ENCODE measurements around the gene GRID1.

Gene GRID1

DNA sequence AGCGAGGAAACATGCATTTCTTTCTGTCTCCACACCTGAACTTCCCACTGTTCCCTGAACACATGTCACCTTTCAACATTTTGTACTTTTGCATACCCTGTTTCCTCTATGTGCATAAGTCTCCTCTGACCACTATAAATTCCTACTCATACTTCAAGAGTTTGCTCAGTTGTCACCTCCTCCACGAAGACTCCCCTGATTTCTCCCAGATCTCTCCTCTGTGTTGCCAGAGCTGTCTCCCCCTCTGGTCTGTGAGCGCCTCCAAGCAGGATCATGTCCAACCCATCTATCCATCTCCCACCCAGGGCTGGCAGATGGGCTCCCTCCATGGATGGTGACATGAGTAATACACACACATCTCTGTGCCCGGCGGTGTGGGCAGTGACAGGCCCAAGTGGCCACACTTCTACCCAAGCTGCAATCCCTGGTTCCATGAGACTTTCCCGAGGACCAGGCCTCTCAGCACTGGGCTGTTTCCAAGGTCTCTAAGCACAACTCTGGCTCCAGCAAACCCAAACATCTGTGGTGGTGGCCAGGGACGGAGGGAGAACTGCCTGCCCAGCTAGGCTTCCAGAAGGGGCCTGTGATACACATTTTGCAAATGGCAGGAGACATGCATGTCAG lies 135.9 kb downstream of the GRID1 start:
- no peak overlapping the region for H3K9ac ChIP-seq (ENCODE audit: low read depth in 1 of 2, low read length in 2 of 2)
- no peak overlapping the region for H3K4me3 ChIP-seq (ENCODE audit: low read length in 2 of 2)
- H3K27ac ChIP-seq (ENCODE audit: low read depth in 2 of 2, low read length in 2 of 2) = no peak overlapping the region
- H3K4me1 ChIP-seq (ENCODE audit: control insufficient read depth in 2 of 2, insufficient read depth in 2 of 2, low read length in 2 of 2) = no peaks in the 10 kb centered on the region
- no peaks in the 10 kb centered on the region for H3K9me3 ChIP-seq (ENCODE audit: control insufficient read depth in 2 of 2, low read length in 2 of 2)
- no peaks in the 10 kb centered on the region for H3K36me3 ChIP-seq (ENCODE audit: control insufficient read depth in 2 of 2, insufficient read depth in 2 of 2, low read length in 2 of 2)
- no peaks in the 10 kb centered on the region for H3K27me3 ChIP-seq (ENCODE audit: control insufficient read depth in 2 of 2, insufficient read depth in 2 of 2, low read length in 2 of 2)

DNA sequence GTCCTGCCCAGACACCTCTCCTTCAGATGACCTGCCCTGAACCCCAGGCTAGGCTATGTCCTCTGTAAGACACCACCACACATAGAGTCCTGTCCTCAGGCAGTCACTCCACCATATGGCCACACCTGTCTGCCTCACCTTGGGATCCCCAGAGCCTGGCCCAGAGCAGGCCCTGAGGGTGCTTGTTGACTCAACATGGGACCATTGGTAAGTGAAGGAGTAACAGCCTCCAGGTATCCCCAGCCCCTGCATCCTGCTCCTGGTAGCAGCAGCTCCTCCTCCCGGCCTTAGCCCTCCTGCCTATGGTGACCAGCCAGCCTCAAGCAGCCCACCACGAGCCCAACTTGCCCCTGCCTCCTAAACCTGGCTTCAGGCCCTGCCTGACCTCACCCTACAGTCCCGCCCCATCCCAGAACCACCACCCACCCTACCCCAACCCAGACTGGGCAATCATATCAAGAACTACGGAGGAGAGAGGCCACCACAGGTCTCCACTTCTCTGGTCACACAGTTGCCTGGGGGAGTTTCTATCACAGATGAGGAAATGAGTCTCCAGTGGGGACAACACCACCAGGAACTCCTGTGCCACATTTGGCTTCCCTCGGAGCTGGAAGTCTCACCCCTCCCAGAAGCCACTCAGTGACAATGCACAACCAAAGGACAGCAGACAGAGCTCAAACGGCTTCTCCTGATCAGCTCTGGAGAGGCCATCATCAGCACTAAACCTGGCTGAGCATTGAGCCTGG lies 136.6 kb downstream of the GRID1 start:
- Histone ChIP-seq H3K27me3 (ENCODE audit: control insufficient read depth in 2 of 2, insufficient read depth in 2 of 2, low read length in 2 of 2) (no peaks in the 10 kb centered on the region), H3K9me3 (ENCODE audit: control insufficient read depth in 2 of 2, low read length in 2 of 2) (no peaks in the 10 kb centered on the region), H3K4me1 (ENCODE audit: control insufficient read depth in 2 of 2, insufficient read depth in 2 of 2, low read length in 2 of 2) (no peaks in the 10 kb centered on the region), H3K4me3 (ENCODE audit: low read length in 2 of 2) (no peak overlapping the region), H3K9ac (ENCODE audit: low read depth in 1 of 2, low read length in 2 of 2) (no peak overlapping the region), H3K36me3 (ENCODE audit: control insufficient read depth in 2 of 2, insufficient read depth in 2 of 2, low read length in 2 of 2) (no peaks in the 10 kb centered on the region), H3K27ac (ENCODE audit: low read depth in 2 of 2, low read length in 2 of 2) (no peak overlapping the region)

DNA sequence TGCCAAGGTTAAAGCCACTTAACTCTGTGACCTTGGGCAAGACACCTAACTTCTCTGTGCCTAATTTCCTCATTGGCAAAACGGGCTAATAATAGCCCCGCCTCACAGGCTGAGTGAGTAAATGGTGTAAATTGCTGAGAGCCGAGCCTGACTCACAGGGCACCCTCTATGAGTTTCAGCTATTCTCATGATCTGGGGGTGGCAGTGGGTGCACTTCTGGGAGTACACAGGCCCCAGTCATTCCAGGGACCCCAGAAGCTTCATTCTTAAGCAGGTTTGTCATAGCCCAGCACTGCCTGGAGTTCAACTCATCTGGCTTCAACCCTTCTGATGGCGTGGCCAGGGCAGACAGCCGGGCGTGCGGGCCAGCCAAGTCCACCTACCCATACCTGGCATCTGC lies 137.2 kb downstream of the GRID1 start:
- Histone ChIP-seq H3K27ac (ENCODE audit: low read depth in 2 of 2, low read length in 2 of 2) (no peak overlapping the region), H3K9ac (ENCODE audit: low read depth in 1 of 2, low read length in 2 of 2) (no peak overlapping the region), H3K4me3 (ENCODE audit: low read length in 2 of 2) (no peak overlapping the region), H3K27me3 (ENCODE audit: control insufficient read depth in 2 of 2, insufficient read depth in 2 of 2, low read length in 2 of 2) (no peaks in the 10 kb centered on the region), H3K9me3 (ENCODE audit: control insufficient read depth in 2 of 2, low read length in 2 of 2) (no peaks in the 10 kb centered on the region), H3K4me1 (ENCODE audit: control insufficient read depth in 2 of 2, insufficient read depth in 2 of 2, low read length in 2 of 2) (peaks cover 0 to 2% of the 10 kb centered on the region in 2 donors), H3K36me3 (ENCODE audit: control insufficient read depth in 2 of 2, insufficient read depth in 2 of 2, low read length in 2 of 2) (no peaks in the 10 kb centered on the region)

DNA sequence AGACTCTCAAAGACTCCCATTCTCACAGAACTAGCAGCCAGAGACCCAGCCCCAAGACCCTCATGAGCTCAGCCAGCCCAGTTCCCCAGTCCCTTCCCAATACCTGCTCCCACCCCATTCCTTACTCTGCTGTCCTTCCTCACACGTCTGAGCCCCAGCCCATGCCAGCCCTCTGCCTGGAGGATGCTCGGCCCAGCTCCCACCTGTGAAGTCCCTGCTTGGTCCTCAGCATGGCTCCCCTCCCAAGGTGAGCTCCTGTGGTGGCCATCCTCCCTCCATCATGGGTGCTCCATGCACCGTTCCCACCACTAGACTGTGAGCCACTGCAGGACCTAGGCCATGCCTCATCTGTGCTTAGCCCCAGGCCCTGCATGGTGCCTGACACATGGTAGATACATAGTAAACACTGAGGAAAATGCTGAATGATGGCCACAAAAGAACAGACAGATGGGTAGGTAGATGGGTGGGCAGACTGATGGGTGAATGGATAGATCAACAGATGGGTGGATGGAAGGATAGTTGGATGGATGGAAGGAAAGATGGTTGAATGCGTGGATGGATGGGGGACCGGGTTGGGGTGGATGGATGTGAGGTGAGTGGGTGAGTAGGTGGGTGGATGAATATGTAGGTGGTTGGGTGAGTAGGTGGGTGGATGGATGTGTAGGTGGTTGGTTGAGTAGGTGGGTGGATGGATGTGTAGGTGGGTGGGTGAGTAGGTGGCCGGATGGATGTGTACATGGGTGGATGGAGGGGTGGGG lies 138.9 kb downstream of the GRID1 start:
- H3K27me3 ChIP-seq (ENCODE audit: control insufficient read depth in 2 of 2, insufficient read depth in 2 of 2, low read length in 2 of 2) = no peaks in the 10 kb centered on the region
- H3K27ac ChIP-seq (ENCODE audit: low read depth in 2 of 2, low read length in 2 of 2) = no peak overlapping the region
- H3K4me1 ChIP-seq (ENCODE audit: control insufficient read depth in 2 of 2, insufficient read depth in 2 of 2, low read length in 2 of 2) = peaks cover 0 to 2% of the 10 kb centered on the region in 2 donors
- H3K9ac ChIP-seq (ENCODE audit: low read depth in 1 of 2, low read length in 2 of 2) = no peak overlapping the region
- no peak overlapping the region for H3K4me3 ChIP-seq (ENCODE audit: low read length in 2 of 2)
- H3K9me3 ChIP-seq (ENCODE audit: control insufficient read depth in 2 of 2, low read length in 2 of 2) = no peaks in the 10 kb centered on the region
- no peaks in the 10 kb centered on the region for H3K36me3 ChIP-seq (ENCODE audit: control insufficient read depth in 2 of 2, insufficient read depth in 2 of 2, low read length in 2 of 2)

DNA sequence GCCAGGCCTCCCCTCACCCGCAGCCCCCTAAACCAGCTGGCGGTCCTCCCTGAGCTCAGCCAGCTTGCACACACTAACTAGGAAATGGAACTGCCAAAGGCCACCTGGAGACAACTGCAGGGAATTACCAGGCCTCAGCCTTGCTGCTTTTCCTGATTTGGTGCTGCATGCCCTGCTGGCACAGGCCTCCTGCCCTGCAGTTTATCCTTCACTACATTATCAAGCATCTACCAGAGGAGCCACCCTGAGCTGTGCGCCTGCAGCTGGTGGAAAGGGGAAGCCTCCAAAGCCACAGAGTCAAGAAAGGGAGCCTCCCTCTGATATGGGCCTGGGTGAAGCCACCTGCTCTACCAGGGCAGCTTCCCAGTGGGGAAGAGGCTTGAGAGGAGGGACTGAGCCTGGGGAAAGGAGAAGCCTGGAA lies 139.8 kb downstream of the GRID1 start:
- no peak overlapping the region for H3K9ac ChIP-seq (ENCODE audit: low read depth in 1 of 2, low read length in 2 of 2)
- H3K36me3 ChIP-seq (ENCODE audit: control insufficient read depth in 2 of 2, insufficient read depth in 2 of 2, low read length in 2 of 2) = no peaks in the 10 kb centered on the region
- H3K4me1 ChIP-seq (ENCODE audit: control insufficient read depth in 2 of 2, insufficient read depth in 2 of 2, low read length in 2 of 2) = peaks cover 0 to 2% of the 10 kb centered on the region in 2 donors
- no peak overlapping the region for H3K27ac ChIP-seq (ENCODE audit: low read depth in 2 of 2, low read length in 2 of 2)
- H3K27me3 ChIP-seq (ENCODE audit: control insufficient read depth in 2 of 2, insufficient read depth in 2 of 2, low read length in 2 of 2) = no peaks in the 10 kb centered on the region
- H3K9me3 ChIP-seq (ENCODE audit: control insufficient read depth in 2 of 2, low read length in 2 of 2) = no peaks in the 10 kb centered on the region
- no peak overlapping the region for H3K4me3 ChIP-seq (ENCODE audit: low read length in 2 of 2)

DNA sequence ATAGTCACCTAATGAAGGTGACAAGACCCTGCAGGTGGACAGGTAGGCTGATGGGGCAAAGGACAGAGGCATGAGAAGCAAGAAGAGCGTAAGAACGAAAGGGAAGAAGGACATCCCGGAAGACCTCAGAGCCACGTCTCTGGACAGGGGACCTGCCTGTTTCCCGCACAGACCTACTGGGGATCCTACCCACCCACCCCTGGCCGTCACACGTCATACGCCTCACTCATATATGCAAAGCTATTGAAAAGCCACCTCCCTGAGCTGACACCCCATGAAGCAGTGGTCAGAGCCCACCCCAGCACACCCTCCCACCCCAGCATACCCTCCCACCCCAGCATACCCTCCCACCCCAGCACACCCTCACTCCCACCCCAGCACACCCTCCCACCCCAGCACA lies 140.6 kb downstream of the GRID1 start:
- H3K36me3 ChIP-seq (ENCODE audit: control insufficient read depth in 2 of 2, insufficient read depth in 2 of 2, low read length in 2 of 2) = no peaks in the 10 kb centered on the region
- no peak overlapping the region for H3K4me3 ChIP-seq (ENCODE audit: low read length in 2 of 2)
- no peak overlapping the region for H3K27ac ChIP-seq (ENCODE audit: low read depth in 2 of 2, low read length in 2 of 2)
- no peaks in the 10 kb centered on the region for H3K9me3 ChIP-seq (ENCODE audit: control insufficient read depth in 2 of 2, low read length in 2 of 2)
- no peak overlapping the region for H3K9ac ChIP-seq (ENCODE audit: low read depth in 1 of 2, low read length in 2 of 2)
- no peaks in the 10 kb centered on the region for H3K27me3 ChIP-seq (ENCODE audit: control insufficient read depth in 2 of 2, insufficient read depth in 2 of 2, low read length in 2 of 2)
- peaks cover 0 to 2% of the 10 kb centered on the region in 2 donors for H3K4me1 ChIP-seq (ENCODE audit: control insufficient read depth in 2 of 2, insufficient read depth in 2 of 2, low read length in 2 of 2)

DNA sequence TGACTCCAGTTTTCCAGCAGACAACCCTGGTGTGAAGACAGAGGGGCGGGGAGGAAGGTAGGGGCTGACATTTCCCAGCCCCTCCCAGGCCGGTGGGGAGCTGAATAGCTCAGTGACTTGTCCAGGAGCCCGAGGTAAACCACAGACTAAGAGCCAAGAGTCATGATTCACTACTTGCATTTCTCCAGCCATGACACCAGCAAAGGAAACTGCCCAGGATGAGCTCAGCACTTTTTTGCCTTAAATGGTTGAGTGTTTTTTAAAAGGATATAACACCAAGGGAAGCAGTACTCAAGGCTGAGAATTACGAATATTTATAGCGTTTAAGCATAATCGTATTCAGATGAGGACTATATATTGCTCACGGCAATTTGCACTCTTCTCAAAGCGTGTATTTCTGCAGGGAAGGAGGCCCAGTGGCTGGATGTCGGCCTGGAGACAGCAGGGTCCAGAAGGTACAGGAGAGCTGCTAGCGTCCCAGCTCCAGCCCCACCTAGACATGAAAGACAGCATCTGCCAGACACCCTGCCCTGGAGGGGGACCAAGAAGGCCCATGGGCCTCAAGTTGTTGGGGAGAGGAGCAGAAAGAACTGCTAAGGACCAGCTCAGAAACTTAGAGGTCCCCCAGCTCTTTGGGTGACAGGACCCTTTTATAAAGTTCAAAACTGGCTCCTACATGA lies 141.4 kb downstream of the GRID1 start:
- no peaks in the 10 kb centered on the region for H3K27me3 ChIP-seq (ENCODE audit: control insufficient read depth in 2 of 2, insufficient read depth in 2 of 2, low read length in 2 of 2)
- no peak overlapping the region for H3K4me3 ChIP-seq (ENCODE audit: low read length in 2 of 2)
- H3K9ac ChIP-seq (ENCODE audit: low read depth in 1 of 2, low read length in 2 of 2) = no peak overlapping the region
- no peak overlapping the region for H3K27ac ChIP-seq (ENCODE audit: low read depth in 2 of 2, low read length in 2 of 2)
- H3K9me3 ChIP-seq (ENCODE audit: control insufficient read depth in 2 of 2, low read length in 2 of 2) = no peaks in the 10 kb centered on the region
- peaks cover 0 to 2% of the 10 kb centered on the region in 2 donors for H3K4me1 ChIP-seq (ENCODE audit: control insufficient read depth in 2 of 2, insufficient read depth in 2 of 2, low read length in 2 of 2)
- no peaks in the 10 kb centered on the region for H3K36me3 ChIP-seq (ENCODE audit: control insufficient read depth in 2 of 2, insufficient read depth in 2 of 2, low read length in 2 of 2)

DNA sequence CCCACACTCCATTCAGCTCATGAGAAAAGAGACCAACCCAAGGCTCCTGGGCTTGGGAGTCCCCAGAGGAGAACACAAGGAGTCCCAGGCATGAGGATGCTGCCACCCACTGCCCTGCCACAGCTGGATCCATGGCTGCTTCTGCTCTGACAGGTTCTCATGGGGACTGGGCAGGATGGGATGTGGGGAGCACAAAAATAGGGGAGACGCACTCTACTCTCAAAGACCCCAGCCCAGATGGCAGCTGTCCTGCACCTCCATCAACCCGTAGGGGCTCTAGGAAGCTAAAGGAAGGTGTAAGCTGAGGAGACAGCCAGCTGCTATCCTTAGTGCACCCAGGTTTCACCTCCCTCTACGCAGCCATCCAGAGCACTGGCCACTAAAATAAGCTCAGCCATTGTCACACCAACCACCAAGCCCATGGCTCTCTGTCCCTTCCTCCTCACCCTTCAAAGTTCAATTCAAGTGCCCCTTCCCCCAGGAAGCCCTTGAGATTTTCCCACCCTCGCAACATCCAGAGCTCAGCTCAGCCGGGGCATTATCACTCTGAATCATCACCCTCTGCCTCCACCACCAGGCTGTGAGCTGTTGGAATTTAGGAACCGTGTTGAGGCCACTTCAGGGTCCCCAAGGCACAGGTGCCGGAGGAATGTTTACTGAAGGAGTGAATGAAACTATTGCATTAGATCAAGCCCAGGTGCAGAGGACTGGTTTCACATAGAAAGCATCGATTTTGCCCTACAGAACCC lies 142.1 kb downstream of the GRID1 start:
- Histone ChIP-seq H3K9ac (ENCODE audit: low read depth in 1 of 2, low read length in 2 of 2) (no peak overlapping the region), H3K9me3 (ENCODE audit: control insufficient read depth in 2 of 2, low read length in 2 of 2) (no peaks in the 10 kb centered on the region), H3K27ac (ENCODE audit: low read depth in 2 of 2, low read length in 2 of 2) (no peak overlapping the region), H3K4me1 (ENCODE audit: control insufficient read depth in 2 of 2, insufficient read depth in 2 of 2, low read length in 2 of 2) (peaks cover 0 to 2% of the 10 kb centered on the region in 2 donors), H3K36me3 (ENCODE audit: control insufficient read depth in 2 of 2, insufficient read depth in 2 of 2, low read length in 2 of 2) (no peaks in the 10 kb centered on the region), H3K27me3 (ENCODE audit: control insufficient read depth in 2 of 2, insufficient read depth in 2 of 2, low read length in 2 of 2) (no peaks in the 10 kb centered on the region), H3K4me3 (ENCODE audit: low read length in 2 of 2) (no peak overlapping the region)

DNA sequence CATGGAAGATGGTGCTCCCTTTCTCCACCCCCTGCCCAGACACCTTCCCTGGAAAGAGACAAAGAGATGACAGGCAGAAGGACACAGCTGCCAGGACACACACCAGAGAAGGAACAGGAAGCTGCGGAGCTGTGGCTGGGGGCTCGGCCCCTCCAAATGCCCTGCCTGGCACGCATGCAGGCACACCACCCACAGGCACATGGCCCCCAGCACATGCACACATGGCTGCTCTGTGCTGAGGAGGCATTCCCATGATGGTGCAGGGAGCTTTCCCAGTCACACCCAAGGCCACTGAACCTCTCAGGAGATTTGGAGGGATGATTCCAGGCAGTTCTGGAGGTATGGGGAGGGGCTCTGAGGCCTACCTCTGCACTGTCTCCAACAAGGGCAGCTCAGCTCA lies 143.3 kb downstream of the GRID1 start:
- Histone ChIP-seq H3K27ac (ENCODE audit: low read depth in 2 of 2, low read length in 2 of 2) (no peak overlapping the region), H3K4me3 (ENCODE audit: low read length in 2 of 2) (no peak overlapping the region), H3K9ac (ENCODE audit: low read depth in 1 of 2, low read length in 2 of 2) (no peak overlapping the region), H3K4me1 (ENCODE audit: control insufficient read depth in 2 of 2, insufficient read depth in 2 of 2, low read length in 2 of 2) (peaks cover 0 to 2% of the 10 kb centered on the region in 2 donors), H3K36me3 (ENCODE audit: control insufficient read depth in 2 of 2, insufficient read depth in 2 of 2, low read length in 2 of 2) (no peaks in the 10 kb centered on the region), H3K9me3 (ENCODE audit: control insufficient read depth in 2 of 2, low read length in 2 of 2) (no peaks in the 10 kb centered on the region), H3K27me3 (ENCODE audit: control insufficient read depth in 2 of 2, insufficient read depth in 2 of 2, low read length in 2 of 2) (no peaks in the 10 kb centered on the region)
